ENCODE data around the gene MMS19. TPM values are rescaled to one million over a fixed set of nuclear protein-coding genes. Genes with fewer than 3 reads are reported as not detected.

The MMS19 gene
- total RNA-seq, 4 donors from 2014 or later = 44.6 to 87.7 (median 73.7) TPM

DNA sequence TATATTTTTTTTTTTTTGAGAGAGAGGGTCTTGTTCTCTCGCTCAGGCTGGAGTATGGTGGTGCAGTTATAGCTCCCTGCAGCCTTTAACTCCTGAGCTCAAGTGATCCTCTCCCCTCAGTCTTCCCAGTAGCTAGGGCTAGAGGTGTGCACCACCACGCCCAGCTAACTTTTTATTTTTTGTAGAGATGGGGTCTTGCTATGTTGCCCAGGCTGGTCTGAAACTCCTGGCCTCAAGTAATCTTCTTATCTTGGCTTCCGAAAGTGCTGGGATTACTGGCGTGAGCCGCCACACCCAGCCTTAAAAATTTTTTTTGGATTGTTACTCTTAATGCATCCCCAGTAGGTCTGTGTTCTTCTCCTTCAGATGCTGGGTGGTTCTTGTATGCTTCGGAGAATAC is 4.7 kb upstream of the MMS19 start:
- no peaks in the 10 kb centered on the region for H3K4me1 ChIP-seq
- no peaks in the 10 kb centered on the region for H3K9me3 ChIP-seq
- no peak for TF ChIP-seq POLR2A (IDR thresholded peaks at IDR 0.05)
- TF ChIP-seq, protein P1, sequence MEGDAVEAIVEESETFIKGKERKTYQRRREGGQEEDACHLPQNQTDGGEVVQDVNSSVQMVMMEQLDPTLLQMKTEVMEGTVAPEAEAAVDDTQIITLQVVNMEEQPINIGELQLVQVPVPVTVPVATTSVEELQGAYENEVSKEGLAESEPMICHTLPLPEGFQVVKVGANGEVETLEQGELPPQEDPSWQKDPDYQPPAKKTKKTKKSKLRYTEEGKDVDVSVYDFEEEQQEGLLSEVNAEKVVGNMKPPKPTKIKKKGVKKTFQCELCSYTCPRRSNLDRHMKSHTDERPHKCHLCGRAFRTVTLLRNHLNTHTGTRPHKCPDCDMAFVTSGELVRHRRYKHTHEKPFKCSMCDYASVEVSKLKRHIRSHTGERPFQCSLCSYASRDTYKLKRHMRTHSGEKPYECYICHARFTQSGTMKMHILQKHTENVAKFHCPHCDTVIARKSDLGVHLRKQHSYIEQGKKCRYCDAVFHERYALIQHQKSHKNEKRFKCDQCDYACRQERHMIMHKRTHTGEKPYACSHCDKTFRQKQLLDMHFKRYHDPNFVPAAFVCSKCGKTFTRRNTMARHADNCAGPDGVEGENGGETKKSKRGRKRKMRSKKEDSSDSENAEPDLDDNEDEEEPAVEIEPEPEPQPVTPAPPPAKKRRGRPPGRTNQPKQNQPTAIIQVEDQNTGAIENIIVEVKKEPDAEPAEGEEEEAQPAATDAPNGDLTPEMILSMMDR (IDR thresholded peaks at IDR 0.05) = no peak
- H3K27ac ChIP-seq = no peak overlapping the region
- H3K27me3 ChIP-seq = no peaks in the 10 kb centered on the region
- H3K4me3 ChIP-seq = no peak overlapping the region
- intact Hi-C loops (cut with DNase I; ENCODE audit: low total_unique reads) = no loop called here
- no peak for DNase-seq
- no peaks in the 10 kb centered on the region for H3K36me3 ChIP-seq

DNA sequence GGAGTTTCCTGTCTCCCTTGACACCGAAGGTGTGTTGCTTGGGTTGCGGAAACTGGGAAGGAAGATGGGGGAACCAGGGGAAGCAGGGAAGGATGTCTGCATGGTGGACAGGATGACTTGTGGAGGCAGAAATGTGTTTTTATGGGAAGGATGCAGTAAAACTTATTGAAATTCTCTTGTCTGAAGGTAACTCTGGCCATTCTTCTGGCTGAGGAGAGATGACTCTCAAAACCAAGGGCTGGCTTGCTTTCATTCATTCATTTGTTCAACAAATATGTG is 2.0 kb upstream of the MMS19 start:
- Histone ChIP-seq H3K27me3 (no peaks in the 10 kb centered on the region), H3K9me3 (no peaks in the 10 kb centered on the region), H3K27ac (peak overlapping the region; percentile 81 to 94), H3K4me1 (peaks cover 7 to 9% of the 10 kb centered on the region in 2 donors), H3K4me3 (peak overlapping the region; percentile 81 to 99), H3K36me3 (no peaks in the 10 kb centered on the region)
- TF ChIP-seq POLR2A (IDR thresholded peaks at IDR 0.05) = no peak
- TF ChIP-seq, protein P1 (IDR thresholded peaks at IDR 0.05) = no peak
- no peak for DNase-seq
- intact Hi-C loops (cut with DNase I; ENCODE audit: low total_unique reads) = no loop called here

DNA sequence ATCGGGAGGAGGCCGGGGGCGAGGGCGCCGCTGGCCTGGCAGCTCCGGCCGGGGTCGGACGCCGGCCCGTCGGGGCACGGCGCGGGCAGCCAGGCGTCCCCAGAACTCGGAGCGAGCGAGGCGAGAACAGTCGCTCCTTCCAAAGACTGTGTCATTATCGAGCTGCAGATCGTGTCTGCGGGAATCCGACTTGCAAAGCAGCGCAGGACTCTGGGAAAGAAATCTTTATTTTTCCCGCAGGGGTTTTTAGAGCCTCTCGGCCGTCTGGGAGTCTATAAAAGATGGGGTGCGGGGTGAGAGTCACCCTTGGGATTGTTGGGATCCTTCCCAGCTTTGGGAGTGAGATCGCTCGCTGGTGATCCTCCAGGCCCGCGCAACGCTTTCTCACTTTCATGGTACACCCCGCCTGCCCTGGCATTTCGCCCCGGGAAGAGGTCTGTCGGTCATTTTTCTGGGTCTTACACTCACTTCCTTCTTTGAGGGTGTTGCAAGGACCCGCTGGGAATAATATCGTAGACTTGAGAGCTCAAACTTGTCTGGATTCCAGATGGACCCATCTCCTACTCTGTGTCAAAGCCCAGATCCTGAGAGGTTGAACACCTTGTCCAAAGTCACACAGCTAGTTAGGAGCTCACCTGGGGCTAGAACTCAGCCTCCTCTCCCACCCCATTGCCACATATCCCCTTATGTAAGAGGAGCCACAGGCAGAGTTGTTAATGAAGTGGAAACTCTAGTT is 1.5 kb upstream of the MMS19 start:
- peak overlapping the region; percentile 81 to 94 for H3K27ac ChIP-seq
- intact Hi-C loops (cut with DNase I; ENCODE audit: low total_unique reads) = loop anchor here (10.0 kb wide), 1 partner anchor 45 kb away; no protein-coding TSS in a partner anchor
- H3K36me3 ChIP-seq = no peaks in the 10 kb centered on the region
- H3K4me1 ChIP-seq = peaks cover 7 to 12% of the 10 kb centered on the region in 2 donors
- H3K27me3 ChIP-seq = no peaks in the 10 kb centered on the region
- peak overlapping the region; percentile 81 to 99 for H3K4me3 ChIP-seq
- no peaks in the 10 kb centered on the region for H3K9me3 ChIP-seq
- TF ChIP-seq, protein P1 (IDR thresholded peaks at IDR 0.05) = no peak
- no peak for TF ChIP-seq POLR2A (IDR thresholded peaks at IDR 0.05)
- peak; percentile 76 to 77 for DNase-seq

DNA sequence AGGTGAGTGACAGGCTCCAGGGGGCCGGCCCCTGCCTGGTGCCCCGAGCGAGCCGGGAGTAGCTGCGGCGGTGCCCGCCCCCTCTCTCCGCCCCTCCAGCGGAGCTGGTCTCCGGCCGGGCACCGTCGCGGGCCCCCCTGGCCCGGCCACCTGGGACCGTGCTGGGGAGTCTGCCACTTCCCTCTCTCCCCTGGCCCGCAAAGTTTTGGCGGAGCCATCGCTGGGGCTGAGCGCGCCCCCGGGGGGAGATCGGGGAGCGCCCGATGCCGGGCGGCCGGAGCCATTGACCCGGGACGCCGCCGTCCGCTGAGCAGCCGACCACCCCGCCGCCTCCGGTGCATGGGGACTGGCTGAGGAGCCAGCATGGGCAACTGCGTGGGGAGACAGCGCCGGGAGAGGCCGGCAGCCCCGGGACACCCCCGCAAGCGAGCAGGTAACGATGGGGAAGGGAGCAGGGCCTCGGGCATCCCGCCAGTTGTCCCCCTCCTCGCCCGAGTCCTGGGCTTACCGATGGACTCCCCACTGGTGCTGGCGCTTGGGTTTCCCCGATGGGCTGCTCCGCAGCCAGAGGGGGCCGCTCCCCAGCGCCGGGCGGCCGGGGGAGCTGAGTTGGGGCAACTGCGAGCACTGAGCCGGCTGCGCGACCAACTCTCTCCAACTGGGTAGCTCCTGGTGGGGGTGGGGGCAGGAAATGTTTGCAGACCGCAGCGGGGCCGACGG is 779 bp upstream of the MMS19 start, which contains the start of gene UBTD1:
TSS of gene UBTD1 (plus strand) at position 84 of the 720 bp plus-strand sequence. CDS start at position 364, 280 bp downstream.
- intact Hi-C loops (cut with DNase I; ENCODE audit: low total_unique reads) = loop anchor here (10.0 kb wide), 1 partner anchor 46 kb away; no protein-coding TSS in a partner anchor
- Histone ChIP-seq H3K4me1 (peaks cover 7 to 12% of the 10 kb centered on the region in 2 donors), H3K4me3 (peak within 1 kb of the TSS; percentile 81 to 99), H3K27me3 (no peaks in the 10 kb centered on the region), H3K9me3 (no peaks in the 10 kb centered on the region), H3K27ac (peak within 1 kb of the TSS; percentile 81 to 94), H3K36me3 (no peaks in the 10 kb centered on the region)
- TF ChIP-seq POLR2A (IDR thresholded peaks at IDR 0.05) = peak; percentile 33 to 39
- TF ChIP-seq, protein P1 (IDR thresholded peaks at IDR 0.05) = peak; percentile 5 to 26 (median 23)
- peak in 1 of 2 donors; percentile 63 for DNase-seq
